ENCODE data around the gene COL6A3.

Gene COL6A3

GRCh38 chr2:237451643-237452469 is 37.9 kb upstream of the COL6A3 start:
- no peak for TF ChIP-seq EZH2phosphoT487 (IDR thresholded peaks at IDR 0.05; ENCODE audit: borderline replicate concordance)
- no peak for TF ChIP-seq CTCF (conservative IDR thresholded peaks at IDR 0.05; ENCODE audit: low read length)
- Histone ChIP-seq H4K20me1 (ENCODE audit: insufficient read depth, low read length, poor library complexity, severe bottlenecking) (no peaks in the 10 kb centered on the region), H3K4me1 (ENCODE audit: insufficient read depth, low read length, poor library complexity, severe bottlenecking) (peaks cover 14% of the 10 kb centered on the region), H2AFZ (ENCODE audit: low read length) (no peak overlapping the region), H3K9me2 (replicated peaks; ENCODE audit: low read depth, low read length) (no peaks in the 10 kb centered on the region), H3F3A (ENCODE audit: low read depth) (no peaks in the 10 kb centered on the region), H3K79me2 (ENCODE audit: insufficient read depth, low read length) (no peaks in the 10 kb centered on the region), H3K9ac (ENCODE audit: low read depth, low read length, poor library complexity, severe bottlenecking) (no peak overlapping the region), H3K4me3 (ENCODE audit: low read length, poor library complexity, severe bottlenecking) (no peak overlapping the region), H3K36me3 (ENCODE audit: insufficient read depth, low read length) (no peaks in the 10 kb centered on the region), H3K27me3 (ENCODE audit: insufficient read depth, low read length, poor library complexity, severe bottlenecking) (no peaks in the 10 kb centered on the region), H3K9me3 (ENCODE audit: insufficient read depth, low read depth, low read length) (no peaks in the 10 kb centered on the region), H3K4me2 (ENCODE audit: low read depth, low read length, poor library complexity, severe bottlenecking) (no peak overlapping the region)

- Histone ChIP-seq H3K9me3 (ENCODE audit: insufficient read depth, low read depth, low read length) (no peaks in the 10 kb centered on the region), H3K9me2 (replicated peaks; ENCODE audit: low read depth, low read length) (no peaks in the 10 kb centered on the region), H3K9ac (ENCODE audit: low read depth, low read length, poor library complexity, severe bottlenecking) (no peak overlapping the region), H3F3A (ENCODE audit: low read depth) (no peaks in the 10 kb centered on the region), H4K20me1 (ENCODE audit: insufficient read depth, low read length, poor library complexity, severe bottlenecking) (no peaks in the 10 kb centered on the region), H3K36me3 (ENCODE audit: insufficient read depth, low read length) (no peaks in the 10 kb centered on the region), H3K79me2 (ENCODE audit: insufficient read depth, low read length) (no peaks in the 10 kb centered on the region), H3K4me2 (ENCODE audit: low read depth, low read length, poor library complexity, severe bottlenecking) (no peak overlapping the region), H3K4me3 (ENCODE audit: low read length, poor library complexity, severe bottlenecking) (no peak overlapping the region), H3K4me1 (ENCODE audit: insufficient read depth, low read length, poor library complexity, severe bottlenecking) (peaks cover 14% of the 10 kb centered on the region), H2AFZ (ENCODE audit: low read length) (no peak overlapping the region), H3K27me3 (ENCODE audit: insufficient read depth, low read length, poor library complexity, severe bottlenecking) (no peaks in the 10 kb centered on the region)
- TF ChIP-seq EZH2phosphoT487 (IDR thresholded peaks at IDR 0.05; ENCODE audit: borderline replicate concordance) (no peak), CTCF (conservative IDR thresholded peaks at IDR 0.05; ENCODE audit: low read length) (no peak)
Measured at GRCh38 chr2:237450583-237450982, 36.6 kb upstream of the COL6A3 start.

DNA sequence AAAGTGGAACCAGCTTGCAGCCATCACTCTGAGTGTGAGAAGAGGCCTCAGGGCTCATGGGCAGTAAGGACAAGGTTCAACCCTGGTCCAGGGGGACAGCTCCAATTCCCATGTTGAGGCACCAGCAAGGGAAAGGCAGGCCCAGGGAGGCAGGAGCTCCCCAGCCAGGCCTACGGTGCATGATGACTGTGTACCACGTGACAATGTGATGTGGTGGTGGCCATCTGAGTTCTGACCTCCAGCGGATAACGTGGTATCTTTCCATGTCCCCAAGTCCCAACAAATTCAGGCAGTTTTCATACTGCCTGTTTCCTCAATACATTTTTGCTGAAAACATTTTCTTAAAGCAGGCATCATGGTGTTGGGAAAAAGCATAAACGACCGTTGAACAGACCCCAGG is 36.1 kb upstream of the COL6A3 start:
- TF ChIP-seq CTCF (conservative IDR thresholded peaks at IDR 0.05; ENCODE audit: low read length) (no peak), EZH2phosphoT487 (IDR thresholded peaks at IDR 0.05; ENCODE audit: borderline replicate concordance) (no peak)
- H3K4me3 ChIP-seq (ENCODE audit: low read length, poor library complexity, severe bottlenecking): no peak overlapping the region

More for the DNA sequence above, 36.1 kb upstream of the COL6A3 start:
- H3K9me3 ChIP-seq (ENCODE audit: insufficient read depth, low read depth, low read length): no peaks in the 10 kb centered on the region
- no peaks in the 10 kb centered on the region for H4K20me1 ChIP-seq (ENCODE audit: insufficient read depth, low read length, poor library complexity, severe bottlenecking)
- H2AFZ ChIP-seq (ENCODE audit: low read length): no peak overlapping the region
- no peaks in the 10 kb centered on the region for H3K36me3 ChIP-seq (ENCODE audit: insufficient read depth, low read length)
- no peak overlapping the region for H3K9ac ChIP-seq (ENCODE audit: low read depth, low read length, poor library complexity, severe bottlenecking)
- H3F3A ChIP-seq (ENCODE audit: low read depth): no peaks in the 10 kb centered on the region
- H3K27me3 ChIP-seq (ENCODE audit: insufficient read depth, low read length, poor library complexity, severe bottlenecking): no peaks in the 10 kb centered on the region
- H3K4me1 ChIP-seq (ENCODE audit: insufficient read depth, low read length, poor library complexity, severe bottlenecking): peaks cover 14% of the 10 kb centered on the region
- H3K4me2 ChIP-seq (ENCODE audit: low read depth, low read length, poor library complexity, severe bottlenecking): no peak overlapping the region
- no peaks in the 10 kb centered on the region for H3K79me2 ChIP-seq (ENCODE audit: insufficient read depth, low read length)
- no peaks in the 10 kb centered on the region for H3K9me2 ChIP-seq (replicated peaks; ENCODE audit: low read depth, low read length)

All from Loucy (cell line).